ENCODE measurements around the gene PRLHR. TPM values are rescaled to one million over a fixed set of nuclear protein-coding genes. Genes with fewer than 3 reads are reported as not detected.
A peak's percentile ranks its signal among the peaks of the same experiment; 100 is the strongest.

Gene PRLHR
- not detected in 2 replicates for total RNA-seq (ENCODE audit: low replicate concordance)

GRCh38 chr10:118595598-118596425, at the start of gene PRLHR:
PRLHR (minus strand) TSS chr10:118595648; CDS start chr10:118595244, 404 bp downstream.
- DNase-seq (ENCODE audit: low read depth): peak; percentile 19
- TF ChIP-seq CTCF (IDR thresholded peaks at IDR 0.05; ENCODE audit: insufficient read depth, low read length): no peak
- no peak within 1 kb of the TSS for H3K4me3 ChIP-seq (ENCODE audit: low read depth, low read length)

GRCh38 chr10:118642228-118642627, 46.8 kb upstream of the PRLHR start:
- TF ChIP-seq CTCF (IDR thresholded peaks at IDR 0.05; ENCODE audit: insufficient read depth, low read length): no peak
- H3K4me3 ChIP-seq (ENCODE audit: low read depth, low read length): no peak overlapping the region
- no peak for DNase-seq (ENCODE audit: low read depth)

- DNase-seq (ENCODE audit: low read depth): no peak
- no peak for TF ChIP-seq CTCF (IDR thresholded peaks at IDR 0.05; ENCODE audit: insufficient read depth, low read length)
- no peak overlapping the region for H3K4me3 ChIP-seq (ENCODE audit: low read depth, low read length)
These were observed 43.2 kb upstream of the PRLHR start for GRCh38 chr10:118638680-118639079.

- no peak overlapping the region for H3K4me3 ChIP-seq (ENCODE audit: low read depth, low read length)
- no peak for DNase-seq (ENCODE audit: low read depth)
- no peak for TF ChIP-seq CTCF (IDR thresholded peaks at IDR 0.05; ENCODE audit: insufficient read depth, low read length)
These were observed 40.4 kb upstream of the PRLHR start for GRCh38 chr10:118635674-118636402.

- no peak overlapping the region for H3K4me3 ChIP-seq (ENCODE audit: low read depth, low read length)
- TF ChIP-seq CTCF (IDR thresholded peaks at IDR 0.05; ENCODE audit: insufficient read depth, low read length): no peak
- DNase-seq (ENCODE audit: low read depth): no peak
These were observed 38.3 kb upstream of the PRLHR start for GRCh38 chr10:118633786-118634185.

GRCh38 chr10:118629211-118629610, 33.8 kb upstream of the PRLHR start:
- no peak overlapping the region for H3K4me3 ChIP-seq (ENCODE audit: low read depth, low read length)
- peak; percentile 18 for DNase-seq (ENCODE audit: low read depth)
- no peak for TF ChIP-seq CTCF (IDR thresholded peaks at IDR 0.05; ENCODE audit: insufficient read depth, low read length)

Data from fibroblast of the aortic adventitia (primary cell).